Large intestine (tissue), 3 donors: ENCODE results near the gene MED13. TPM values are rescaled to one million over a fixed set of nuclear protein-coding genes. Genes with fewer than 3 reads are reported as not detected.
A peak's percentile ranks its signal among the peaks of the same experiment; 100 is the strongest.
"Not testable (repeated sequence)": the region's sequence is repeated elsewhere in the genome, so short reads cannot be mapped to it uniquely, and the experiment has no call there.

Source experiments
- DNase-seq, 2 donors: peaks; one replicate each; pipeline versions ENCODE4 v3.0.0 to v3.0.0-alpha.2; 2013
- H3K27ac ChIP-seq: one replicate; pipeline ENCODE4 v1.5.1; 2013; ENCODE audit warnings: low read length
- H3K27me3 ChIP-seq: 2 replicates; pipeline ENCODE4 v1.6.1; 2013; ENCODE audit warnings: low read length; ENCODE audit not compliant: control insufficient read depth, insufficient read depth
- H3K36me3 ChIP-seq: 2 replicates; pipeline ENCODE4 v1.6.1; 2013; ENCODE audit warnings: low read length; ENCODE audit not compliant: control insufficient read depth, insufficient read depth
- H3K4me1 ChIP-seq: one replicate; pipeline ENCODE4 v1.6.1; 2013; ENCODE audit warnings: low read length; ENCODE audit not compliant: control insufficient read depth, insufficient read depth
- H3K4me3 ChIP-seq: one replicate; pipeline ENCODE4 v1.5.1; 2013; ENCODE audit warnings: low read length
- H3K9me3 ChIP-seq: one replicate; pipeline ENCODE4 v1.6.1; 2013; ENCODE audit warnings: mild to moderate bottlenecking, low read depth, low read length, moderate library complexity; ENCODE audit not compliant: control insufficient read depth
- WGBS: methylation state at CpG from one replicate; pipeline ENCODE4 v1.1.5; 2013; ENCODE audit warnings: low lambda C conversion rate; ENCODE audit not compliant: insufficient coverage; 5-methylcytosine and 5-hydroxymethylcytosine counted together
- polyA plus RNA-seq: library from polyadenylated mRNA; unstranded; fragments of 120-200 nt; gene quantifications from one replicate; pipeline ENCODE4 v1.2.1, GENCODE V29; 2013

Gene MED13
- polyA plus RNA-seq, 1 donor, result 29.3 TPM

DNA sequence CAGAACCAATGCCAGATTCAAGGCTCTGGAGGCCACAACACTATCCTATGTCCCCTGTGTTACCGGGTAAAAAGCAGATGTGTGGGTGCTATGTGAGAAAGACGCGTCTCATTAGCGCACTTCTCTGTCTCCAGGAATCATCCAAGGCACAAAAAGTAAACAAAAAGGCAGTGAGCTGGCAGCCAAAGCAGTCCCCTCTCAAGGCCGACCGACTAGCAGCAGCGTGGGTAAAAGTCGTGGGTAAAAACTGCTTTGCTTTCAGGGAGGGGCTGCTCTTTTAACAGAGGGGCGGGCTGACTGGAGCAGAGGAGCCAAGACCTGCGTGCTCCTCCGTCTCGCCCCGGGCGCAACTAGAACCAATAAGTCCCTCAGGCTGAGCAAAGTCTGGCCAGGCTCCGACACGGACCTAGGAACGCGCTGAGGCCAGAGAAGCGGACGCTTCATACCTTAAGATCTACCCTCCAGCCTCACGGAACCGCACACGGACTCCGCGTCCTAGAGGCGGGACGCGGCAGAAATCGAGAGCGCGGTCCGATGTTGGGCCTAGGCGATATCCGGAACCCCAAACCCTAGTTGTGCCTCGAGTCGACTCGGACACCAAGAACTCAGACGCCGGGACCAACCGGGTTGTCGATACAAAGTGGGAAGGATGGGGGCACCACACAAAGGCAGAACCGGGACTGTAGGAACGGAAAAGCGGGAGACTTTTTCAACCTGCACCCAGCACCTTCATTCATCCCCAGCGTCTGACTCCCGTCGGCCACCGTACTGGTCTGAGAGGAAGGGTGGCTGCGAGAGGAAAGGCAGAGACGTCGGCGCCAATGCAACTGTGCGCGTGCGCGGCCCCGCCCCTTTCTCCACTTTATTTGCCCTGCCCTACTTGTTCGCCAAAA lies 137.6 kb downstream of the MED13 start, which contains the start of gene INTS2:
INTS2 (minus strand) TSS at position 775 of the 893 bp plus-strand sequence. CDS start 1,338 bp downstream, outside the sequence.
- peaks cover 4% of the 10 kb centered on the region for H3K36me3 ChIP-seq
- peak within 1 kb of the TSS; percentile 88 for H3K4me3 ChIP-seq
- no peaks in the 10 kb centered on the region for H3K9me3 ChIP-seq
- 0% methylated on average over 3 of the region's 58 CpGs for WGBS
- H3K4me1 ChIP-seq, result peaks cover 6% of the 10 kb centered on the region
- H3K27me3 ChIP-seq, result no peaks in the 10 kb centered on the region
- DNase-seq, result peak; percentile 92 to 95
- H3K27ac ChIP-seq, result peak within 1 kb of the TSS; percentile 83

DNA sequence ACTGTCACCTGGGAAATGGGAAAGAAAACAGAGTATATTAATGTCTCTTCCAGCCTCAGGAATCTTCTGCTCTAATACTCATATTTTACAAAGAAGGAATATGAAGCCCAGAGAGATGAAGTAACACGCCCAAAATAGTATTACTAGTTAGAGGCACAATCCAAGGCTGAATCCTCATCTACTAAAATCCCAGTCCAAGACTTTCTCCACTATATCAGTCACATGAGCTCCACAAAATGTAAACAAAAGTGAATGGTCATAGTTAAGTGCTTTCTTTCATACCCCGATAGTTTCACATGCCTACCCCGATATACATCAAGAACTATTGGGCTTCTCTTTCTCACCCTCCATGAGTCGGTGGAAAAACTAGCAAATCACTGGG lies 138.3 kb downstream of the MED13 start:
- WGBS, result no CpG with 5 or more reads among the region's 4 CpGs
- DNase-seq, result no peak
- Histone ChIP-seq H3K4me1 (peaks cover 6% of the 10 kb centered on the region), H3K27ac (peak overlapping the region; percentile 83), H3K27me3 (no peaks in the 10 kb centered on the region), H3K9me3 (no peaks in the 10 kb centered on the region), H3K4me3 (peak overlapping the region; percentile 88), H3K36me3 (peaks cover 4% of the 10 kb centered on the region)

GRCh38 chr17:61915162-61915561 lies 149.9 kb downstream of the MED13 start:
- DNase-seq, H3K4me3 ChIP-seq, H3K4me1 ChIP-seq, H3K27me3 ChIP-seq, H3K9me3 ChIP-seq, H3K27ac ChIP-seq: not testable (repeated sequence)
- peaks cover 29% of the 10 kb centered on the region for H3K36me3 ChIP-seq
- 100% methylated on average over 3 of the region's 15 CpGs for WGBS

DNA sequence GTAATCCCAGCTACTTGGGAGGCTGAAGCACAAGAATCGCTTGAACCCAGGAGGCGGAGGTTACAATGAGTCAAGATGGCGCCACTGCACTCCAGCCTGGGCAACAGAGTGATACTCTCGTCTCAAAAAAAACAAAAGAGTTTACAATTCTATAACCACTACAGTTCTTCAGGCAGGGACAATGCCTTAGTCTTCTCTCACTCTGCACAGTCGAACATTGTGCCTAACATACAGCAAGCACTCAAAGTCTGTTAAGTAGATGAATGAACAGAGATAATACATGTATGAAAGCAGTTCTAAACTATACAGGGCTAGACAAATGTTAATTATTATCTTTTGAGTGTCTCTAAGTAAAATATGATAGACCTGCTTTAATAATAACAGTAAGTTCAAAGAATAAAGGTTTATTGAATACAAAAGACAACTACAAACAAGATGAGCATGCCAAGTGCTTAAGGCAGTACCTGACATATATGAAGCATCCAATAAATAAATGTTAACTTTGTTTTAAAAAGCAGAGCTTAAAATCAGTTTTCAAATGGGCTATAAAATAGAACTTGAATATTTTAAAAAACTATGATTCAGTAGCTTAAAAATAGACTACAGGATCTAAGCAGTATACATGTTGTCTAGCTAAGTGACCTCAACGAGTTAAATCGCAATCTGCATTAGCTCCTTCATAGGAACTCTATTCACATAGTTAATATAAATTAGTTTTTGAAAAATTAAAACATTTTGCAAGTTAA lies 156.6 kb downstream of the MED13 start:
- Histone ChIP-seq H3K4me3 (no peak overlapping the region), H3K27me3 (no peaks in the 10 kb centered on the region), H3K27ac (no peak overlapping the region), H3K4me1 (no peaks in the 10 kb centered on the region), H3K36me3 (peaks cover 33% of the 10 kb centered on the region), H3K9me3 (no peaks in the 10 kb centered on the region)
- 100% methylated on average over 2 of the region's 7 CpGs for WGBS
- no peak for DNase-seq

DNA sequence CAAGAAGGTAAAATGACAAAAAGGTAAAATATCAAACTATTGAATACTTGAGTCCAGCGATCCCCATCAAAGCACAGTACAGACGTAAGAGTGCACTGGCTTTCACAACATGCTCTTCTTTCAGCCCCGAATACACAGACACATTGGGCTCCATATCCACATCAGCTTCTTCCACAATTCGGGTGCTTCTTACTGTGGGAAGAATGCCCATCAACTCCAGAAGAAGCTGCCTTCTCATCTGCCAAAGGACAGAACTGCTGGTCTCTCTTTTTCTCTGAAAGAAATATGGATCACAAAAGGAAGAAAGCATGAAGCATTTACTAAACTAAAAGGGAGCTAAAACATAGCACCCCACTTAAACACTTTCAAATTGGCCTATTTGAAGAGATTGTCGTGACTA lies 157.7 kb downstream of the MED13 start:
- no peaks in the 10 kb centered on the region for H3K4me1 ChIP-seq
- H3K27me3 ChIP-seq, result no peaks in the 10 kb centered on the region
- DNase-seq, result no peak
- H3K36me3 ChIP-seq, result peaks cover 39% of the 10 kb centered on the region
- no CpG with 5 or more reads among the region's 5 CpGs for WGBS
- no peak overlapping the region for H3K27ac ChIP-seq
- H3K4me3 ChIP-seq, result no peak overlapping the region
- no peaks in the 10 kb centered on the region for H3K9me3 ChIP-seq

- 100% methylated on average over 2 of the region's 5 CpGs for WGBS
- Histone ChIP-seq H3K4me3 (no peak overlapping the region), H3K4me1 (no peaks in the 10 kb centered on the region), H3K9me3 (no peaks in the 10 kb centered on the region), H3K27ac (no peak overlapping the region), H3K27me3 (no peaks in the 10 kb centered on the region), H3K36me3 (peaks cover 30% of the 10 kb centered on the region)
- peak in 1 of 2 donors; percentile 4 for DNase-seq
Observed at GRCh38 chr17:61904094-61904710, 160.9 kb downstream of the MED13 start.

DNA sequence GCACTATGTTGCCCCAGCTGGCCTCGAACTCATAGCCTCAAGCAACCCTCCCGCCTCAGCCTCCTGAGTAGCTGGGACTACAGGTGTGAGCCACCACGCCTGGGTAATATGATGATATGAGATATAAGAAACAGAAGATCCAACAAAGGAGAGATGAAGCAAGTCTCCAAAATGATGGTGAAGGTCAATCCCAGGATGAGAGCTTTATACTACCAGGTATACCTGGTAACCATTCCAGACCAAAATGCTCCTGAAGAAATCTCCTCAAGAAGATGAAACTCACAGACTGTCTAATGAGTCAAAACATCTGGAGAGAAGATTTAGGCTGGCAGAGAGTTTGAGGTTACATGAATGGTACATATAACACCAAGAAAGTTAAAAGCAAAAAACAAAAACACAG lies 161.8 kb downstream of the MED13 start:
- no peak for DNase-seq
- Histone ChIP-seq H3K4me3 (no peak overlapping the region), H3K27ac (no peak overlapping the region), H3K27me3 (no peaks in the 10 kb centered on the region), H3K4me1 (no peaks in the 10 kb centered on the region), H3K36me3 (peaks cover 29% of the 10 kb centered on the region), H3K9me3 (no peaks in the 10 kb centered on the region)
- no CpG with 5 or more reads among the region's 3 CpGs for WGBS

DNA sequence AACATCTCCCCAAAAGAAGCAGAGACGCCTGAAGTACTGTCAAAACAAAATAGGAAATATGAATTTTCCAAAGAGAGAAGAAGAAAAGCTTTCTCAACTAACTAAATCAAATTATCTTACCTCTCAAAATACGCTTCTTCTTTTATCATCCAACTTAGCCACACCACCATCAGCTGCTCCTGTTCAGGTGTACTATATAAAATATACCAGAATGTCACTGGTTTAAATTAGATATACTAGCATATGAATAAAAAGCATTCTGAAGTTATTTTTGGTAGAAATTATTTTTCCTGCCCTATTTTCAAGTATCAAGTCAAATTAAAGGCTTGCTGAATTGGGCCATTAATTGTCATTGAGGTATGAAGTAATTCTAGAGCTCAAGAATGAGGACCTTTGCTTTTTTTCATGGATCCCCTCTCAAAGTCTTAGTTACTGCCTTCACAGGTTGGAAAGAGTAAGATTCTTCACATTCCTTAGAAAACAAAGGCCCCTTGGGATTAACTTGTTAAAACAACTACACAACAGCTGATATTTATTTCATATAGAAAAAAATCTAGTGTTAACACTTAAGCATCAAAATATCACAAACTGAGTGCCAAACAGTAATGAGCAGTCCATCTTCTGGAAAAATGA lies 167.4 kb downstream of the MED13 start:
- Histone ChIP-seq H3K4me3 (no peak overlapping the region), H3K9me3 (no peaks in the 10 kb centered on the region), H3K36me3 (peaks cover 19% of the 10 kb centered on the region), H3K27ac (no peak overlapping the region), H3K27me3 (no peaks in the 10 kb centered on the region), H3K4me1 (no peaks in the 10 kb centered on the region)
- WGBS, result 100% methylated on average over 1 of the region's 2 CpGs
- no peak for DNase-seq

- H3K4me1 ChIP-seq, result no peaks in the 10 kb centered on the region
- WGBS, result no CpG with 5 or more reads among the region's 2 CpGs
Observed at GRCh38 chr17:61895391-61895790, 169.7 kb downstream of the MED13 start.

GRCh38 chr17:61894310-61894709 lies 170.8 kb downstream of the MED13 start:
- DNase-seq, H3K9me3 ChIP-seq, H3K27me3 ChIP-seq, H3K4me1 ChIP-seq, H3K27ac ChIP-seq, H3K4me3 ChIP-seq: not testable (repeated sequence)
- 100% methylated on average over 1 of the region's 5 CpGs for WGBS
- H3K36me3 ChIP-seq, result peaks cover 20% of the 10 kb centered on the region

More at GRCh38 chr17:61895391-61895790, 169.7 kb downstream of the MED13 start:
- no peak overlapping the region for H3K27ac ChIP-seq
- no peaks in the 10 kb centered on the region for H3K9me3 ChIP-seq
- peaks cover 17% of the 10 kb centered on the region for H3K36me3 ChIP-seq
- no peak overlapping the region for H3K4me3 ChIP-seq
- no peak for DNase-seq
- H3K27me3 ChIP-seq, result no peaks in the 10 kb centered on the region
